ENCODE data around the gene ATP13A3.

ATP13A3 gene

GRCh38 chr3:194476784-194477183 lies 10.0 kb downstream of the ATP13A3 start:
- no peak for DNase-seq (ENCODE audit: low read depth in 3 of 3, low spot score in 1 of 3)

- DNase-seq (ENCODE audit: low read depth in 3 of 3, low spot score in 1 of 3) = no peak
These were observed 10.8 kb downstream of the ATP13A3 start for GRCh38 chr3:194475978-194476377.

- no peak for DNase-seq (ENCODE audit: low read depth in 3 of 3, low spot score in 1 of 3)
These were observed 11.5 kb downstream of the ATP13A3 start for GRCh38 chr3:194475138-194475932.

GRCh38 chr3:194474675-194475074 lies 12.1 kb downstream of the ATP13A3 start:
- DNase-seq (ENCODE audit: low read depth in 3 of 3, low spot score in 1 of 3) = no peak

GRCh38 chr3:194472290-194472920 lies 14.4 kb downstream of the ATP13A3 start:
- DNase-seq (ENCODE audit: low read depth in 3 of 3, low spot score in 1 of 3) = no peak

- DNase-seq (ENCODE audit: low read depth in 3 of 3, low spot score in 1 of 3) = no peak
These were observed 14.9 kb downstream of the ATP13A3 start for GRCh38 chr3:194471863-194472262.

- DNase-seq (ENCODE audit: low read depth in 3 of 3, low spot score in 1 of 3) = no peak
These were observed 16.2 kb downstream of the ATP13A3 start for GRCh38 chr3:194470615-194471014.

GRCh38 chr3:194469977-194470376 lies 16.8 kb downstream of the ATP13A3 start:
- no peak for DNase-seq (ENCODE audit: low read depth in 3 of 3, low spot score in 1 of 3)

- no peak for DNase-seq (ENCODE audit: low read depth in 3 of 3, low spot score in 1 of 3)
These were observed 18.7 kb downstream of the ATP13A3 start for GRCh38 chr3:194468086-194468485.

GRCh38 chr3:194466761-194467356 lies 19.9 kb downstream of the ATP13A3 start:
- DNase-seq (ENCODE audit: low read depth in 3 of 3, low spot score in 1 of 3) = no peak

- DNase-seq (ENCODE audit: low read depth in 3 of 3, low spot score in 1 of 3) = no peak
These were observed 20.8 kb downstream of the ATP13A3 start for GRCh38 chr3:194465920-194466570.

- no peak for DNase-seq (ENCODE audit: low read depth in 3 of 3, low spot score in 1 of 3)
These were observed 21.6 kb downstream of the ATP13A3 start for GRCh38 chr3:194465246-194465645.

GRCh38 chr3:194464692-194465091 lies 22.1 kb downstream of the ATP13A3 start:
- DNase-seq (ENCODE audit: low read depth in 3 of 3, low spot score in 1 of 3) = no peak

- DNase-seq (ENCODE audit: low read depth in 3 of 3, low spot score in 1 of 3) = no peak
These were observed 23.9 kb downstream of the ATP13A3 start for GRCh38 chr3:194462936-194463335.

GRCh38 chr3:194460566-194460965 lies 26.2 kb downstream of the ATP13A3 start:
- no peak for DNase-seq (ENCODE audit: low read depth in 3 of 3, low spot score in 1 of 3)

GRCh38 chr3:194458131-194458530 lies 28.7 kb downstream of the ATP13A3 start:
- no peak for DNase-seq (ENCODE audit: low read depth in 3 of 3, low spot score in 1 of 3)

GRCh38 chr3:194455481-194455880 lies 31.3 kb downstream of the ATP13A3 start:
- DNase-seq (ENCODE audit: low read depth in 3 of 3, low spot score in 1 of 3) = no peak

- no peak for DNase-seq (ENCODE audit: low read depth in 3 of 3, low spot score in 1 of 3)
These were observed 36.5 kb downstream of the ATP13A3 start for GRCh38 chr3:194450341-194450740.

GRCh38 chr3:194449913-194450312 lies 36.9 kb downstream of the ATP13A3 start:
- no peak for DNase-seq (ENCODE audit: low read depth in 3 of 3, low spot score in 1 of 3)

GRCh38 chr3:194447657-194448056 lies 39.1 kb downstream of the ATP13A3 start:
- DNase-seq (ENCODE audit: low read depth in 3 of 3, low spot score in 1 of 3) = no peak

- DNase-seq (ENCODE audit: low read depth in 3 of 3, low spot score in 1 of 3) = no peak
These were observed 39.6 kb downstream of the ATP13A3 start for GRCh38 chr3:194447161-194447560.

GRCh38 chr3:194446754-194447153 lies 40.0 kb downstream of the ATP13A3 start:
- no peak for DNase-seq (ENCODE audit: low read depth in 3 of 3, low spot score in 1 of 3)

Data from stimulated activated CD4-positive, alpha-beta T cell treated with anti-CD3 and anti-CD28 coated beads, TNF-alpha, amount 100 ng/mL, for 1 hour (primary cell).